ENCODE results near the gene PRDM15. TPM values are rescaled to one million over a fixed set of nuclear protein-coding genes. Genes with fewer than 3 reads are reported as not detected.
A peak's percentile ranks its signal among the peaks of the same experiment; 100 is the strongest.

Gene PRDM15
- total RNA-seq, 6 donors from 2014 or later = 5.3 to 31.4 (median 7.4) TPM

- peaks cover 14 to 23% (median 20%) of the 10 kb centered on the region in 4 donors for H3K4me1 ChIP-seq
- DNase-seq = peak in 1 of 2 donors; percentile 60
- H3K4me3 ChIP-seq = no peak overlapping the region
- H3K9me3 ChIP-seq = no peaks in the 10 kb centered on the region
- H3K27me3 ChIP-seq = no peaks in the 10 kb centered on the region
- no peak overlapping the region for H3K27ac ChIP-seq
- ATAC-seq (ENCODE audit: low FRiP score in 2 of 2) = no peak
- WGBS, 2 donors = 94 to 97% methylated on average over 30 to 33 of the region's 33 CpGs
- TF ChIP-seq EP300 (IDR thresholded peaks at IDR 0.05) (no peak), CTCF (IDR thresholded peaks at IDR 0.05) (no peak), POLR2A (IDR thresholded peaks at IDR 0.05) (no peak), POLR2AphosphoS5 (IDR thresholded peaks at IDR 0.05) (no peak)
- H3K36me3 ChIP-seq = peaks cover 0 to 7% (median 2%) of the 10 kb centered on the region in 4 donors
These were observed 123.0 kb downstream of the PRDM15 start for GRCh38 chr21:41755934-41756773.

- peaks cover 0 to 7% (median 2%) of the 10 kb centered on the region in 4 donors for H3K36me3 ChIP-seq
- WGBS, 2 donors = 90% methylated on average over 17 to 23 of the region's 23 CpGs
- H3K27ac ChIP-seq = no peak overlapping the region
- TF ChIP-seq EP300 (IDR thresholded peaks at IDR 0.05) (no peak), POLR2AphosphoS5 (IDR thresholded peaks at IDR 0.05) (no peak), CTCF (IDR thresholded peaks at IDR 0.05) (no peak), POLR2A (IDR thresholded peaks at IDR 0.05) (no peak)
- no peaks in the 10 kb centered on the region for H3K27me3 ChIP-seq
- ATAC-seq (ENCODE audit: low FRiP score in 2 of 2) (no peak), DNase-seq (peak in 1 of 2 donors; percentile 47)
- H3K4me3 ChIP-seq = no peak overlapping the region
- H3K4me1 ChIP-seq = peaks cover 6 to 21% (median 12%) of the 10 kb centered on the region in 4 donors
- no peaks in the 10 kb centered on the region for H3K9me3 ChIP-seq
These were observed 123.7 kb downstream of the PRDM15 start for GRCh38 chr21:41755258-41755933.

GRCh38 chr21:41754479-41754891 lies 124.7 kb downstream of the PRDM15 start:
- 71 to 73% methylated on average over 5 to 10 of the region's 10 CpGs for WGBS, 2 donors

GRCh38 chr21:41753006-41753898 lies 125.9 kb downstream of the PRDM15 start:
- no peak for ATAC-seq (ENCODE audit: low FRiP score in 2 of 2)
- Histone ChIP-seq H3K27me3 (no peaks in the 10 kb centered on the region), H3K4me3 (no peak overlapping the region), H3K9me3 (no peaks in the 10 kb centered on the region), H3K36me3 (peaks cover 0 to 7% (median 2%) of the 10 kb centered on the region in 4 donors), H3K27ac (no peak overlapping the region), H3K4me1 (peaks cover 6 to 19% (median 11%) of the 10 kb centered on the region in 4 donors)
- TF ChIP-seq POLR2A (IDR thresholded peaks at IDR 0.05) = no peak
- no peak for TF ChIP-seq POLR2AphosphoS5 (IDR thresholded peaks at IDR 0.05)
- TF ChIP-seq EP300 (IDR thresholded peaks at IDR 0.05) = no peak
- no peak for TF ChIP-seq CTCF (IDR thresholded peaks at IDR 0.05)
- WGBS, 2 donors = 66 to 67% methylated on average over 16 of the region's 16 CpGs
- no peak for DNase-seq

More at GRCh38 chr21:41754479-41754891, 124.7 kb downstream of the PRDM15 start:
- ATAC-seq (ENCODE audit: low FRiP score in 2 of 2) (no peak), DNase-seq (peak in 1 of 2 donors; percentile 33)
- Histone ChIP-seq H3K9me3 (no peaks in the 10 kb centered on the region), H3K4me1 (peaks cover 6 to 19% (median 11%) of the 10 kb centered on the region in 4 donors), H3K36me3 (peaks cover 0 to 7% (median 2%) of the 10 kb centered on the region in 4 donors), H3K4me3 (no peak overlapping the region), H3K27me3 (no peaks in the 10 kb centered on the region), H3K27ac (no peak overlapping the region)
- TF ChIP-seq POLR2A (IDR thresholded peaks at IDR 0.05) = no peak
- no peak for TF ChIP-seq EP300 (IDR thresholded peaks at IDR 0.05)
- TF ChIP-seq POLR2AphosphoS5 (IDR thresholded peaks at IDR 0.05) = no peak
